GM19025 (cell line): Measurements from ENCODE around the gene SLX9.

ENCODE experiments used
- ATAC-seq: cut with Tn5 transposase; IDR thresholded peaks from one replicate; pipeline ENCODE4 v1.9.1; 2021; ENCODE audit warnings: mild to moderate bottlenecking, low read depth, moderate library complexity; ENCODE audit not compliant: unreplicated experiment

The SLX9 gene, protein sequence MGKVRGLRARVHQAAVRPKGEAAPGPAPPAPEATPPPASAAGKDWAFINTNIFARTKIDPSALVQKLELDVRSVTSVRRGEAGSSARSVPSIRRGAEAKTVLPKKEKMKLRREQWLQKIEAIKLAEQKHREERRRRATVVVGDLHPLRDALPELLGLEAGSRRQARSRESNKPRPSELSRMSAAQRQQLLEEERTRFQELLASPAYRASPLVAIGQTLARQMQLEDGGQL

DNA sequence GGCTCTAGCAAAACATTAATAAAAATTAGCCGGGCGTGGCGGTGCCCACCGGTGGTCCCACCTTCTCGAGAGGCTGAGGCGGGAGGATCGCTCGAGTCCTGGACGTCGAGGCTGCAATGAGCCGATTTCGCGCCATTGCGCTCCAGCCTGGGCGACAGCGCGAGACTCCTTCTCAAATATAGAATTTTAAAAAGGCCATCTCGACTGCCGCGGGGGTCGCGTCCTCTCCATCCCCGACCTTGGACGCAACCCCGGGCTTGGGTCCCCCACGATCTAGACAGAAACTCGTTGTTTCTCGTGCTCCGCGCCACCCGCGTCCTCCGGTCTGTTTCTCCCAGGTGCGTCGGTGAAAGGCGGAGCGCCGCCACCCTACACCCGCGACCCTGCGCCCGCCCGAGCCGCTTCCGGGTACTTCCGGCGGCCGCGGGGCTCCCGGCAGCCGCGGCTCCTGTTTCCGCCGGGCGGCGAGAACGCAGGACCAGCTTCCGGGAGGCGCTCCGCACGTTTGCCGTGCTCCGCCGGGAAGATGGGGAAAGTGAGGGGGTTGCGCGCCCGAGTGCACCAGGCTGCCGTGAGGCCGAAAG, at the start of gene SLX9:
Gene SLX9, plus strand, starts transcription at position 498 of the 584 bp plus-strand sequence. Its CDS starts 29 bp downstream, at position 527.
- ATAC-seq = peak; percentile 75

DNA sequence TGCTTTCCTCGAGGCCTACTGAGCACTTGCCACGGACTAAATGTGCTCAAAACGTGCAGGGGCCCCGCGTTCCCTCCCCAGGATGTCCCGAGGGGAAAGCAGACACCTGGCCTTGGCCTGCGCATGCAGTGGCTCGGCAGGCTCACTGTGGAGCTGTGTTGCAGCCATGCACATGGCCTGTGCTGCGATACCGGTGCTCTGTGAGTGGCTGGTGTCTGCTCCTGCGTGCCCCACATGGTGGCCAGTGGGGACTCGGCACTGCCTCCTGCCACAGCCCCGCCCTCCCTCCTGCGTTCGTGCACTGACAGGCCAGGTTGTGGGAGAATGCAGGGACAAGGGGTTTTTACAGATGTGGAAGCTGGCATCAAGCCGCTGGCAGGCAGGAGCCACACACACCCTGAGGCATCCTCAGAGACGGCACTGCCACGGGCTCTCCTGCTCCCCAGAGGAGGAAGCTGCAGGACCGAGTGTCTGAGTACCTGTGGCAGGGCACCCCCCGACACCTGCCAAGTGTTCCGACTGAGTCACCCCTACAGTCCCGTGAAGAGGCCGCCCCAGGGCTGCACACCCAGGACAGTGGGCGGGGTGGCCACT, 49.4 kb upstream of the SLX9 start:
- ATAC-seq = no peak

DNA sequence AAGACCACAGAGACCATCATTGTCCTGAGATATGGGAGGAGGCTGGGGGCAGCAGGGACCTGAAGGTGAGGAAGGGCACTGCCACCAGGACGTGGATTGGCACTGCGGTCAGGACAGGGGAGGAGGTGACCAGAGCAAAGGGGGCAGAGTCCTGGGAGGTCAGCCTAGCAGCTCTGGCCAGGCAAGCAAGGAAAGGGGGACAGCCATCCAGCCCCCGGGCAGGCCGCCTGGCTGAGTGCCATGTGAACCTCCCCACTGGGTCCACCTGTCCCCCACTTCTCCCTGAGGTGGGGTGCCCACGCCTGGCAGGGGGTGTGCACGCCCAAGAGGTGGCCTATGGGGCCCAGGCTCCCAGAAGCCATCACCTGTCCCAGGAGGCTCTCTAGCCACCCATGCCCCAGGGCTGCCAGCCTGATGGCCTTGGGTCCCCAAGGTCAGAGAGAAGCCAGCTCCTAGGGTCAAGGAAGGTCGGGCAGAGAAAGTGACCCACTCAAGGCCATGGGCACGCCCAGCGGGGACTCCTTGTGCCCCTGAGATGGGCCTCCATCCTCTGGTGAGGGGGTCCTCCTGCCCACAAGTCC, 48.8 kb upstream of the SLX9 start:
- no peak for ATAC-seq

DNA sequence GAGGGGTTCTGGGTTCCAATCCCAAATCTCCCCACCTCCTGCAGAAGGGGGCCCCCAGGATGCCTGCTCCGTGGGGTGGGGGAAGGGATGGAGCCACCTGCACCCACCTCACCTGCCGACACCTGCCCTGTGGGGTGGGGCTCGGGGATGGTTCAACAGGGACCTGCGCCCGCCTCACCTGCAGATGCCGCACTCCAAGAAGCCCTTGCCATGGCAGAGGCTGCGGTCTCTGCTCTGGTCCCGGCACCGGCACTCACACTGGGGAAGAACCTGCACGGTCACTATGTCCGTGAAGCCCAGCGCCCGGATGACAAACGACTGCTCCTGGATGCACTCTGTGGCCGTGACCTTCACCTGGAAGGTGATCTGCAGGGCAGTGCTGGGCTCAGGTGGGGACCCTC, 48.2 kb upstream of the SLX9 start:
- no peak for ATAC-seq

DNA sequence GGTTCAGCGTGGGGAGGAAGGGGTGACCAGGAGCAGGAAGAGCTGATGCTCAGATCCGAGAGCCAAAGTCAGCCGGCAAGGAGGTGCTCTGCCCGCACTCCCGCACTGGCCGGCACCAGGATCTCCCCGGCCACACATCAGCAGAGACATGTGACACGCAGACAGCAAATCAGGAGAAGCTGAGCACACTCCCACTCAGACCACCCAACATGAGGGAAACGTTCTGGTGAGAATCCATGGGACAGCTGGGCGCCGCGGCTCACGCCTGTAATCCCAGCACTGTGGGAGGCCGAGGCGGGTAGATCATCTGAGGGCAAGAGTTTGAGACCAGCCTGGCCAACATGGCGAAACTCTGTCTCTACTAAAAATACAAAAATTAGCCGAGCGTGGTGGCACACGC, 47.7 kb upstream of the SLX9 start:
- no peak for ATAC-seq

DNA sequence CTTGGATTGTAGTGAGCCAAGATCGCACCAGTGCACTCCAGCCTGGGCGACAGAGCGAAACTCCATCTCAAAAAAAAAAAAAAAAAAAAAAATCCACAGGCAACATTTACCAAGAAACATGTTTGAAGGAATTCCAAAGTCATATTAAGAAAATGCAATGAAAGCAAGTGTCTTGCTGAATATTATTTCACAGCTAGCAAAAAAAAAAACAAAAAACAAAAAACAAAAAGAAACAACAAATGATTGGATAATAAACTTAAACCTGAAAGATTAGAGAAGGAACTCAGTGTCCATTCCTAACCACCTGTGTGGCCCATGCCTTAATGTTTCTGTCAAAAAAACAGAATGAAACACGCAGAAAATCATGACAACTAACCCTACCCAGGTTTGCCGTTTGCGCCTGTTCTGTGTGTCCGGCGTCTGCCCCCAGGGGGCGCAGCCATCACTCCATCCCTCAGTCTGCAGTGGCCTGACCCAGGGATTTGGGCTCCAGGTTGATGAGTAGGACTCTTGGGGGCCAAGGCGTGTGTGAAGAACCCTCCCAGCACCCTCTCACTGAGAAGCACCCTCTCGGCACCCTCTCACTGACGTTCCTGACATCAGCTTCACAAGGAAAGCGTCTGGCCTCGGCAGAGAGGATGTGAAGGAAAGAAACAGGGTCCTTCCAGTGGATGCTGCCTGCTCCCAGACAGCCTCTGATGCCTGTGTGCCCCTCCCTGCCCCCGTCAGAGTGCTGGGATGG, 47.1 kb upstream of the SLX9 start:
- no peak for ATAC-seq

DNA sequence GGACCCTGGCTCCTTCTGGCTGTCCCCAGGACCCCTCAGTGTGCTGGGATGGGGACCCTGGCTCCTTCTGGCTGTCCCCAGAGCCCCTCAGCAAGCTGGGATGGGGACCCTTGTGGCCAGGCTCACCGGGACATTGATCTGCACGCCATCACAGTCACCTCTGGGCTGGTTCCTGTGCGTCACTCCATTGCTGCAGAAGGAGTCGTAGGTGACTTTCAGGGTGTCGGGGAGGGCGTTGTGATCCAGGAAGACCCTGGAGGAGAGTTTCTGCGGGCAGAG, 46.6 kb upstream of the SLX9 start:
- ATAC-seq = no peak

DNA sequence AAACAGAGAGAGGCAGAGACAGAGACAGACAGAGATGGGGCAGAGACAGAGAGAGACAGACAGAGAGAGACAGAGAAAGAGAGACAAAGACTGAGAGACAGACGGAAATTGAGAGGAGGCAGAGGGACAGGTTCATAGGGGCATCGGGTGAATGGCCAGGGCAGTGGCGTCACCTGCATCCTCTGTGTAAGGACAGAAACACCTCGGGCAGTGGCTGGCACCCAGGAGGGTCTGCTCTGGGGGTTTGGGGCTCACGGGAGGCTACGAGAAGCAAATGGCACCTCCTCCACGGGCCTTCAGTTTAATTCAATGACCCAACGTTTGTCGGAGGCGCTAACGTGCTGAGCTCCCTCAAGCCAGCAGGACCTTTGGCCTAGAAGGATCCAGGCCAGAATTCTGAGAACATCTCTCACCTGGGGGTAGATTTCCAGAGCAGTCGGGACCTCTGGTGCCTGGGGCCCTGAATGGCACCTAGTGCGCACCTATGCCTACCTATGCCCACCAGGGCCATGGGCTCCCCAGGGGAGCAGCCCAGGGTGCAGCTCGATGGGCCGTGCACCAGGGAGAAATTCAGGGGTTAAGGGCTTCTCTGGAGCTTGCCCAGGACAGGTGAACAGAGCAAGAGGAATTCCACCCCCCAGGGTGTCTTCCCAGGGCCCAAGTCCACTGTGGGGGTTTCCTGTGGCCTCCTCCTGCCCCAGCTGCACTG, 45.7 kb upstream of the SLX9 start:
- no peak for ATAC-seq

DNA sequence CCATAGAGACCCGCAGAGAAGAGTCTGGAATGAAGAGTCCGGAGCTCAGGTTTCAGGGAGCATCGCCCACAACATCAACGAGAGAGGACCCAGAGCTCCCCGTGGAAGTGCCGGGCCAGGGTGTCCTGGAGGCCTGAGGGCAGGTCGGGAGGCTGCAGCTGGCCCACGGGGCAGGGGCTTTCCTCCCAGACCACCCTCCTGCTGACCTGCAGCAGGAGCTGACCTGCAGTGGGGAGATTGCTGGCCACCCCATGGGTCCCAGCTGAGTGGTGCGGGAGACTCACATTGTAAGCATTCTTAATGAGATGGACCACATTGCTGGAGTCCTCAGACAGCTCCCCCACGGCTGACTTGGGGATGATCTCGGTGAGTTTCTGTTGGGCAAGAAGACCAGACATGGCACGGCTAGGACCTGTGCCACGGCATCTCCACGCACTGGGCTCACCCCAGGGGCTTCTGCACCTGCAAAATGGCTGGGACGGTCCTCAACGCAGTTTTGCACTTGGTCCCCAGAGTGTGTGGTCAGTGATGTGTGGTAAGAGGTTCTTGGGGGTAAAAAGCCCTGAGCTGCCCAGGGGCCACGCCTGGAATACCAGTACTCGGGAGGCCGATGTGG, 45.0 kb upstream of the SLX9 start:
- ATAC-seq = no peak

DNA sequence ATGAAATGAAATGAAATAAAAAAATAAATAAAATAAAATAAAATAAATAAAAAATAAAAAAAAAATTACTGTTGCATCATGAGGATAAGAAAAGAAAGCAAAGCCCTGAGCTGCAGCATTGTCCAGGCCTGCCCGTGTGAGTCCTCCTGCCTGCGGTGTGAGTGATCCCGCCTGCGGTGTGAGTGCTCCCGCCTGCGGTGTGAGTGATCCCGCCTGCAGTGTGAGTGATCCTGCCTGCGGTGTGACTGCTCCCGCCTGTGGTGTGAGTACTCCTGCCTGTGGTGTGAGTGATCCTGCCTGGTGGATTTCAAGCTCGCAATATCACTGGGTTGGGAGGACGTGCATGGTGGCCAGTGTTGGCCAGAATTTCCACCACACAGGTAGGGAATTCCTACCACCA, 44.0 kb upstream of the SLX9 start:
- ATAC-seq = no peak

DNA sequence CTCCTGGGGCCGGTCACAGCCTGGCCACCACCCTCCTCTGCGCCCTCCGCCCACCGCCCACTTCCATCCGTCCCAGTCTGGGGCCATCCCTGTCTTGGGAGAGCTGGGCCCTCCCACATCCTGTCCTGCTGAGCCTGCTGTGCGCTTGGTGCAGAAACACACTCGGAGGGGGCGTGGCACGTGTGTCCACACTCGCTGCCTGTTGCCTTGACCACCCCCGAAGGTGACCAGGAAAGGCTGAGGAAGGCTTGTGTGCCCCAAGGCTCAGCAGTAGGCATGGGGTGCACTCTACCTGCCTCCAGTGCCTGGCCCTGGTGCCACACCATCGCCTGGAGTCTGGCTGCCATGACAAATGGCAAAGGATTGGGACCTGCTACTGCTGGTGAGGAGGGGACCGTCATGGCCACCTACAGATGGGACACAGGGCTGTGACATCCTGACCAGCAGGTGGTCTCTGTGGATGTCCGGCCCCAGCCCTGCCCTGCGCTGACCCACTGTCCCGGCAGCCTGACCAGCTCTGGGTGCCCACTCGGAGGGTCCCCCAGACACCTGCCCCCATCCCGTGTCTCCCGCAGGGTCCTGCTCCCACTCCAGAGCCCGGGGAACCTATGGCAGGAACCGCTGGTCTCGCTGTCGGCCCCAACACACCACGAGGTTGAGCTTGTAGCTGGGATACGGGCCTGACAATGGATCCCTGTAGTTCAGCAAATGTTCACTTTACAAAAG, 43.1 kb upstream of the SLX9 start:
- no peak for ATAC-seq

DNA sequence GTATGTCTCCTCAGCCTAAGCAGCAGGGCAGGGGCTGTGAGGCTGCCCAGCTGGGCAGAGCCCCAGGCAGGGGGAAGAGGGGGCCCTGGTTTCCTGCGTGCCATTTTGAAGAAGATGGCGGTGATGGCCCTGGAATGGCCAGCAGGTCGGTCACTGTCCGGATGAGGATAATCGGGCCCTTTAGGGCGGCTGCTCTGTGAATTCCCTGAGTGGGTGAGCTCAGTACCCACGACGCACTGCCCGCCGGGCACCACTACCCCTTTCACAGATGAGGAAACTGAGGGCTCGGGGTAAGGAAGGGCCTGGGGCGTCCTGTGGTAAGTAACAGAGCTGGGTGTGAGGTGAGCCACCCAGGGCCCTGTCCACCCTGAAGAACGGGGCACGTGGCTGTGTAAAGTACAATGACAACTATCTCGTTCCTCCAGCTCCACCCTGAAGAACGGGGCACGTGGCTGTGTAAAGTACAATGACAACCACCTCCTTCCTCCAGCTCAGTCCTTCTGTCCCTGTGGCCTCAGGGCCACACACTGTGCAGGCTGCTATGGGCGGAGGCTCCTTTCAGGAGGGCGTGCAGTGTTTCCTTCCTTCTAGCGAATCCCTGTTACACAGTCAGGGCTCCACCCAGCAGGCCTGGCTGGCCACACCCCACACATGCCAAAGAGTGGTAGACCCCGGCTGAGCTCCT, 42.4 kb upstream of the SLX9 start:
- no peak for ATAC-seq

DNA sequence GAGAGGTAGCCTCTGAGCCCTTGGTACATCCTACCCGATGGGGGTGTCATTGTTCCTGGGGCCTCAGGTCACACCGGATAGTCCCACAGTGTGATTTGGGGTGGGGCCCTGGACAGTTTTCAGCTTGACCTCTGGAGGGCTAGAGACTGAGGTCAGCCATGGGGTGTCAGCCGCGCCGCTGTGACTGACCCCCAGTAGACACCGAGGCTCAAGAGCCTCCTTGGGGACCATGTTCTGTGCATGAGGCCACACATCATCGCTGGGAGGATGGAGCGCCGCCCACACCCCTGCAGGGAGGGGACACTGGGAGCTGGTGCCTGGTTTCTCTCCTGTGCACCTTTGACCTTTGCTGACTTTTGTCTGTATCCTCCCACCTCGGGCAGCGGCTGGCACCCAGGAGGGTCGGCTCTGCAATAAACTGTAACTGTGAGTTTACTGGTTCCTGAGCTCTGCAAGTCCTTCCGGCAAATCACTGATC, 41.8 kb upstream of the SLX9 start:
- no peak for ATAC-seq

DNA sequence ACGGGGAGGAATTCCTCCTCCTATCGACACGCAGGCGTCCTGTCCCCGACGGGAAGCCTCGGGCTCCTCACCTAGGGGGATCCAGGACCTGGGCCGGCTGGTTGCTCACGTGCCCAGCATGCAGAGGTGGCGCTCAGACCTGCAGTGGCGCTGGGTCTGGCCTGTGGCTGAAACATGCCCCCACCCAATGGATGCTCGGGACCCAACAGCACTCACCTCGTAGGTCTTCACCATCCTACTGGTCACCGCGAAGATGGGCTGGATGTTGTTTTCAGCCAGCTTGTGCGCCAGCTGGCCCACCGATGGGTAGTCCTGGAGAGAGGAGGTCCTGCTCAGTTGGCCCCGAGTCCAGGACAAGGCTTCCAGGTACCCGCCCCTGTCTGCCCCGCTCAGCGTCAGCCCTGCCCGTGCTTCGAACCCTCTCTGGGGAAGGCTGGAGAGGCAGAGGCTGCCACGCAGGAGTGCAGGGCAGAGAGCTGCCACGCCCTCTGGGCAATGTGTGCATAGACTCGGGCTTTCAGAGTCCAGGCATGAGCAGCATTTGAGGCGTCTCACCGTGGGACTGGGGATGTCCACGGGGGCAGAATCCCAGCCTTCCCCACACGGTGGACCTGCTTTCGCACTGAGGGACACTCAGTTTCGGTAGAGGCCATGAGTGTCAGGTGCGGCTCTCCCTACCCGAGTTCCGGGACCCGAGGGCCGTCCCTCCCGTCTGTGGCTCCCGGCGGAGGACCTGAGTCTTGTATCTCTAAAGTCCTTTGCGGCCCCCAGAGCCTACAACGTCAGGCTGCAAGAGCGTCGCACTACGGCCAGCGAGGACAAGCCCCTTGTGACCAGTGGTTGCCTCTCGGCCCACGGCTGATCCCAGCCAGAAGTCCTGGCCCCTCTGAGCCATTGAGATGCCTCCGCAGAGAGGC, 40.7 kb upstream of the SLX9 start:
- ATAC-seq = no peak

DNA sequence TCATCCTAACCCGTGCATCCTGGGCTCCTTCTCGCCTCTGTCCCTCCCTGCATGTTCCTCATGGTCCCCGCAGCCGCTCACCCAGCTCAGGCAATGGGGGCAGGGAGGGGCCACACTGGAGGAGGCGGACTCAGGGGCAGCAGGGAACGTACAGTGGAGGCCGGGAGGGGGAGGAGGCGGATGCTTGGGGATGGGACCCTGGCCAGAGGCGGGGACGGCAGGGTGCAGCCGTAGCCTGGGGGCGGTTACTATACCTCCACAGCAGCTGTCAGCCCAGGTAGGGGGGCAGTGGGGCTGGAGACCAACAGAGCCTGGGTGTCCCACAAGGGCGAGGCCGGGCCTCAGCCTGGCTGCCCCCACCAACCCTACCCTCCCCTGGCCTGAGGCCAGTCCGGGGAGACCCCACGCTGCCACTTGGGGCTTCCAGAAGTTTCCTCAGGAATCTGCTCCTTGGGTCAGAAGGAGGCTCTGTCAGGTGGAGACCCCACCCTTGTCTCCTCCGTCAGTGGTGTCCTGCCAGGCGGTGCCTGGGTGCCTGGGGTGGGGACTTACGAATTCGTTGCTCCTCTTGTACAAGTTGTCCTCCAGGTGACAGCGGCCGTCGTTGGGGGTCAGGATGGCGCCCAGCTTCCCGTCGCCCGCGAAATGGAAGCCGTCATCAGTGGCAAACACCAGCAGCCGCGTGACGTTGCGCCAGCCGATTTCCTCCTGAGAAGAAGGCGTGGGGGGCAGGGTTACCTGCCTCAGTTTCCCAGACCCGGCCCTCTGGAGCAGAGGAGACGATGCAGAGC, 39.9 kb upstream of the SLX9 start:
- no peak for ATAC-seq

DNA sequence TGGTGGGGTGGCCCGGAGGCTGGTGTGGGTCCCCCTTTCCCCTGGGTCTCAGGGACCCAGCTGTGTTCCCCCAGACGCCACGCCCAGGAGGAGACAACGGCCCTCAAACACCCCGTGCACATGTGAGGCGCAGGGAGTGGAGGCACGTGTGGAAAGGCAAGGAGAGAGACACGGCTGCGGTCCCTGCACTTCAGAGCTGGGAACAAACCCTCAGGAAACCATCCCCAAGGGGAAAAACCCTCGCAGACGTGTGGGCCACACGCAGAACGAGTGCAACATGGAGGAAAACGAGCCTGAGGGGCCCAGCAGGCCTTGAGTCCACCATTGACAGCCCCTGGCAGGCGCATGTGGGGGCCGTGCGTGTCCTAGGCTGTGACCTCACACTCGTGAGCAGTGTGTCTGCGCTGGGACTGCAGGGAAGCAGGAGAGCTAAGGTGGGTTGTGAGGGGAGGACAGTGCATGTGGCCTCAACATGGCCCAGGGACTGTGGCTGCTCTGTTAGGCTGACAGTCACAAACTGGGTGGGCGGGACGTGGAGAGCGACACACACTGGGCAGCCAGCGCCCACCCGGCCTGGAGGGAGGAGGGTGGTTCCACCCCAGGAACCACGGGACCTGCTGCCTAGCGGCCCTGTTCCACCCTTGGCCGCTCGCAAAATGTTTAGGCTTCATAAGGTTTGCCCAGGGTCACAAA, 39.1 kb upstream of the SLX9 start:
- ATAC-seq = no peak
